Measurements from ENCODE around the gene B4GAT1. TPM values are rescaled to one million over a fixed set of nuclear protein-coding genes. Genes with fewer than 3 reads are reported as not detected.
A peak's percentile ranks its signal among the peaks of the same experiment; 100 is the strongest.

Gene B4GAT1
- total RNA-seq, result 10 to 100 TPM in 5 of 7 donors, 1 to 10 TPM in 2; 6.3 to 23.4 (median 13.9) TPM
- polyA plus RNA-seq, result 1 to 10 TPM; 4.3 to 8.9 (median 8.7) TPM
- long read RNA-seq, donor 1, transcript B4GAT1-201 (2 exons, 2,072 nt), result major isoform, 6 of 6 reads
- long read RNA-seq, donor 1, partial matches to known transcripts, result 0 of 6 reads
- long read RNA-seq, donor 1, other reads (novel, unspliced or antisense), result 0 of 6 reads
- long read RNA-seq, donor 2, transcript B4GAT1-201 (2 exons, 2,072 nt), result major isoform, 10 of 33 reads
- long read RNA-seq, donor 2, partial matches to known transcripts, result 23 of 33 reads
- long read RNA-seq, donor 2, other reads (novel, unspliced or antisense), result 0 of 33 reads

DNA sequence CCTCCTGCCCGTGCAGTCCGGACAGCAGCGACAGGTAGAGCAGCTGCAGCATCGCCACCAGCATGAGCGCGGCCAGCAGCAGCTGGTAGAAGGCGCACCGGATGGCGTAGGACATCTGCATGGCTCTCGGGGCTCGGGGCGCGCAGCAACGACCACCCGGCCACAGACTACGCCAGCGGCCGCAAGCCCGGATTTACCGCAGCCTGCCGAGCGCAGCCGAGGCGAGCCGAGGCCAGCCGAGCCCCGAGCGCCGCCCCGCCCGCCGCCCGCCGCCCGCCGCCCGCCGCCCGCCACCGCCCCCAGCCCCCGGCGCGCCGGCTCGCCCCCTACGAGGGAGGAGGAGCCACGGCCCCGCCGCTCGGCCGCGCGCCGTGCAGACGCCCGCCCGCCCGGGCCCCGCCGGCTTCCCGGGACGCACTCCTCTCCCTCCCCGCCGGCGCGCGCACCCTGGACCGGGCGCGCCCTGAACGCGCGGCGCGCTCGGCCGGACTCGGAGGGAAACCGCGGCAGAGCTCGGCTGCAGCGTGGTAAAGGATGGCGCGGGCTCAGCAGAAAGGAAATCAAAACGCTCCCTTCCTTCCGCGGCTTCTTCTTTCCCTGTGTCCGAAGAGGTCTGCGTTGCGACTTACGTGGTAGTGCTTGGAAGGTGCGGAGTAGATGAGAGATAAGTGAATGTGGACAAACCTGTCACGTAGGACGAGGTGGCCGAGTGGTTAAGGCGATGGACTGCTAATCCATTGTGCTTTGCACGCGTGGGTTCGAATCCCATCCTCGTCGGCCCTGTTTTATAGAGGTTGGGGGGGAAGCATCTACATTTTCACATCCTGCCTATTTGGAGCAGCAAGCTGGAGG is at the start of gene B4GAT1:
Gene B4GAT1, minus strand, starts transcription at position 205 of the 852 bp plus-strand sequence. Its CDS starts 84 bp downstream, at position 121.
- 0 to 1% (median 0%) methylated on average over 28 to 99 of the region's 101 CpGs for WGBS, 5 donors
- peaks cover 34 to 63% (median 49%) of the 10 kb centered on the region in 6 donors for H3K4me1 ChIP-seq
- TF ChIP-seq POLR2A (IDR thresholded peaks at IDR 0.05) (no peak), POLR2AphosphoS5 (IDR thresholded peaks at IDR 0.05) (peak; percentile 49 to 72 (median 70))
- TF ChIP-seq, protein P1, sequence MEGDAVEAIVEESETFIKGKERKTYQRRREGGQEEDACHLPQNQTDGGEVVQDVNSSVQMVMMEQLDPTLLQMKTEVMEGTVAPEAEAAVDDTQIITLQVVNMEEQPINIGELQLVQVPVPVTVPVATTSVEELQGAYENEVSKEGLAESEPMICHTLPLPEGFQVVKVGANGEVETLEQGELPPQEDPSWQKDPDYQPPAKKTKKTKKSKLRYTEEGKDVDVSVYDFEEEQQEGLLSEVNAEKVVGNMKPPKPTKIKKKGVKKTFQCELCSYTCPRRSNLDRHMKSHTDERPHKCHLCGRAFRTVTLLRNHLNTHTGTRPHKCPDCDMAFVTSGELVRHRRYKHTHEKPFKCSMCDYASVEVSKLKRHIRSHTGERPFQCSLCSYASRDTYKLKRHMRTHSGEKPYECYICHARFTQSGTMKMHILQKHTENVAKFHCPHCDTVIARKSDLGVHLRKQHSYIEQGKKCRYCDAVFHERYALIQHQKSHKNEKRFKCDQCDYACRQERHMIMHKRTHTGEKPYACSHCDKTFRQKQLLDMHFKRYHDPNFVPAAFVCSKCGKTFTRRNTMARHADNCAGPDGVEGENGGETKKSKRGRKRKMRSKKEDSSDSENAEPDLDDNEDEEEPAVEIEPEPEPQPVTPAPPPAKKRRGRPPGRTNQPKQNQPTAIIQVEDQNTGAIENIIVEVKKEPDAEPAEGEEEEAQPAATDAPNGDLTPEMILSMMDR (IDR thresholded peaks at IDR 0.05 in 8 of 11, conservative IDR thresholded peaks at IDR 0.05 in 3 of 11), result no peak
- H3K27me3 ChIP-seq (replicated peaks in 1 of 7), result peaks cover 0 to 5% (median 0%) of the 10 kb centered on the region in 7 donors
- intact Hi-C loops (cut with DNase I; ENCODE audit: low total_unique reads), result no loop called here
- DNase-seq, result peak; percentile 88
- peaks cover 0 to 5% (median 0%) of the 10 kb centered on the region in 6 donors for H3K36me3 ChIP-seq
- H3K27ac ChIP-seq, result peak within 1 kb of the TSS; percentile 55 to 89 (median 82)
- no peaks in the 10 kb centered on the region for H3K9me3 ChIP-seq
- H3K4me3 ChIP-seq, result peak within 1 kb of the TSS; percentile 61 to 90 (median 86)

DNA sequence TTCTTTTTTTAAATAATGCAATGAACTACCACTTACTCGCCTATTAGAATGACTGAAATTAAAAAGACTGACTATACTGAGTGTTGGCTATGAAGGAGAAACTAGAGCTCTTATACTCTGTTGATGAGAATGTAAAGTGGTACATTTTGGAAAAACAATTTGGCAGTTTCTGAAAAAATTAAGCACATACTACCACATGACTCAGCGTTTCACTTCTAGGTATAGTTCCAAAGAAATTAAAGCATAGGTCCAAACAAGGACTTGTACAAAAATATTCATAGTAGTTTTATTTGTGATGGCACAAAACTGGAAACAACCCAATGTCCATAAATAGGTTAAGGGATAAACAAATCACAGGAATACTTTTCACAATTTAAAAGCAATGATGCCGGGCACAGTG is 46.5 kb upstream of the B4GAT1 start:
- Histone ChIP-seq H3K4me1 (peaks cover 0 to 4% (median 0%) of the 10 kb centered on the region in 6 donors), H3K9me3 (no peaks in the 10 kb centered on the region), H3K27me3 (replicated peaks in 1 of 7) (peaks cover 0 to 25% (median 0%) of the 10 kb centered on the region in 7 donors), H3K27ac (no peak overlapping the region), H3K4me3 (no peak overlapping the region), H3K36me3 (no peaks in the 10 kb centered on the region)
- TF ChIP-seq, protein P1 (IDR thresholded peaks at IDR 0.05 in 8 of 11, conservative IDR thresholded peaks at IDR 0.05 in 3 of 11), result no peak
- TF ChIP-seq POLR2A (IDR thresholded peaks at IDR 0.05), result no peak
- TF ChIP-seq POLR2AphosphoS5 (IDR thresholded peaks at IDR 0.05), result no peak
- DNase-seq, result no peak
- intact Hi-C loops (cut with DNase I; ENCODE audit: low total_unique reads), result no loop called here
- 86 to 91% (median 87%) methylated on average over 3 of the region's 3 CpGs for WGBS, 5 donors

DNA sequence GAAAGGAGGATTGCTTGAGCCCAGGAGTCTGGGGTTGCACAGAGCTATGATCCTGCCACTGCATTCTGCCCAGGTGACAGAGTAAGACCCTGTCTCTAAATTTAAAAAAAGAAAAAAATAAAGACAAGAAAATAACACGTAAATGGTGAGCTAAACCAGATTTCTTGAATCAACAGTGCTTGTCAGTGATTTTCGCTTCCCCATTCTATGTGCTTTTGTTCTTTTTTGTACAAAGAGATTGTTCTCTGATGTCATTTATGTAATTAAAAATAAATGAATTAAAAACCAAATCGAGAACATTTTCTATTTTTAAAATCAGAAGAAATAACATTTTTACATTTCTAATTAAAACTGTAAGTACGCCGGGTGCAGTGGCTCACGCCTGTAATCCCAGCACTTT is 43.9 kb upstream of the B4GAT1 start:
- Histone ChIP-seq H3K9me3 (no peaks in the 10 kb centered on the region), H3K27ac (no peak overlapping the region), H3K4me1 (peaks cover 0 to 10% (median 3%) of the 10 kb centered on the region in 6 donors), H3K36me3 (no peaks in the 10 kb centered on the region), H3K27me3 (replicated peaks in 1 of 7) (peaks cover 0 to 22% (median 0%) of the 10 kb centered on the region in 7 donors), H3K4me3 (no peak overlapping the region)
- WGBS, 5 donors, result 62 to 81% (median 74%) methylated on average over 6 of the region's 6 CpGs
- no peak for TF ChIP-seq POLR2AphosphoS5 (IDR thresholded peaks at IDR 0.05)
- TF ChIP-seq, protein P1 (IDR thresholded peaks at IDR 0.05 in 8 of 11, conservative IDR thresholded peaks at IDR 0.05 in 3 of 11), result no peak
- intact Hi-C loops (cut with DNase I; ENCODE audit: low total_unique reads), result no loop called here
- no peak for DNase-seq

Measured in spleen (tissue), 13 donors.